ENCODE data around the gene TMEM209.
"Not testable (repeated sequence)": the region's sequence is repeated elsewhere in the genome, so short reads cannot be mapped to it uniquely, and the experiment has no call there.

The TMEM209 gene

DNA sequence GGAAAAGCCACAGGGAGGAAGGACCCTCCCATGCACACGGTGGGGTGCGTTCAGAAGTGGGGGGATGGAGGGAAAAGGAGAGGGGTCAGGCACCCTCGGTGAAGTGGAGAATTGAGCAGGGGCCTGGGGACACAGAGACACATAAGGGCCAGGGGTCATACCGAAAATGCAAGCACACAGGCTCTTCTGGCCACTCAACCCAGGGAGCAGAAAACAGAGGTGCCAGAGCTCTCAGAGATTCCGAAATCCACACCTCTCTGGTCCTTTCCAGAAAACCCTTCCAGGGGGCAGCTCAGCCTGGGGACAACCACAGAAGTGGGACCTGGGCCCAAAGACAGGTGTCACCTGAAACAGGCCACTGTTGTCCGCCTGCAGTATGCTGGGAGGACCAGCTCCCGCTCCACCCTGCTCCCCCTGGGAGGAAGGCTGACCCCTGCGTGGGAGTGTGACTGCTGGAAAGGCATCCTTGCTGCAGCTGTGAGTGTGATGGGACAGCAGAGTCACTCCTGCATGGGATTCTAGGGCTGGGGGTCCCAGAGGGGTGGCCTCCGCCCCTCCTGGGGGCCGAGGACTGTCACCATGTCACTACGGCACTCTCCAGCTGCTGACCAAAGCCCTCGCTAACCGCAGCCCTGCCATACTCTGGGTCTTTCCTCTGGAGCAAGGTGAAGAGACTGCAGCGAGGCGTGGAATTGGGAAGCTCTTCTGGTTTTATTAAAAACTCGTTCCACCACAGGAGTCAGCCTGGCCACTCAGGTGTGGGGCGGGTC, 63.1 kb downstream of the TMEM209 start:
- no peak for DNase-seq

DNA sequence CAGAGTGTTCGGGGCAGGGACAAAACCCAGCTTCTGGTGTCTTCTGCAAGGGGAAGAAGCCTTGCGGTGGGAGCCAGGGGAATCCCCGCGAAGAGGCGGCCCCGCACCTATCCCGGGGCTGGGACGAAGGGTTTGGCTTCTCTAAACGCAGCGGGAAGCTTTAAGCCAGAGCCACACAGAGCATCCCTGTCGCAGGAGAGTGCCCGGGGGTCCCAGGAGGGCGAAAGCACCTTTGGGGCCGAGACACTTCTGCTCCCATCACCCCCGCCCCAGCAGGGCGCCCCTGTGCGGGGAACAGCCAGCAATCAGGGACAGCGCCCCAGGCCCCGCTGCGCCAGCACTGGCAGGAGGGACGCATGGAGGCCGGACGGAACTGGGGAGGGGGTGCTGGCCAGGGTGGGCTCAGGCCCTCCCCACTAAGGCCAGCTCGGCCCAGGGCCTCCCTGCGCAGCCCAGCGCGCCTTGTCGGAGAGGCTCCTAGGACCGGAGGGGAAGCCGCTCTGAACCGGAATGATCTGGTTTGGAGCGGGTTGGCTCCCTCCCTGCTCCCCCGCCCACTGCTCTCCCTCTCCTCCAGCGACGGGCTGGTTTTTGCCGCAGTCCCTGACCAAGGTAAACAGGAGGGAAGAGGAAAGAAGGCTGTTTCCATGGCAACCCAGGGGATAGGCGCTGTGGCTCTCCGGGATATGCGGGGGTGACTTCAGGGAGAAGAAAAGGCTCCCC, 63.9 kb downstream of the TMEM209 start:
- DNase-seq, result peak; percentile 48

DNA sequence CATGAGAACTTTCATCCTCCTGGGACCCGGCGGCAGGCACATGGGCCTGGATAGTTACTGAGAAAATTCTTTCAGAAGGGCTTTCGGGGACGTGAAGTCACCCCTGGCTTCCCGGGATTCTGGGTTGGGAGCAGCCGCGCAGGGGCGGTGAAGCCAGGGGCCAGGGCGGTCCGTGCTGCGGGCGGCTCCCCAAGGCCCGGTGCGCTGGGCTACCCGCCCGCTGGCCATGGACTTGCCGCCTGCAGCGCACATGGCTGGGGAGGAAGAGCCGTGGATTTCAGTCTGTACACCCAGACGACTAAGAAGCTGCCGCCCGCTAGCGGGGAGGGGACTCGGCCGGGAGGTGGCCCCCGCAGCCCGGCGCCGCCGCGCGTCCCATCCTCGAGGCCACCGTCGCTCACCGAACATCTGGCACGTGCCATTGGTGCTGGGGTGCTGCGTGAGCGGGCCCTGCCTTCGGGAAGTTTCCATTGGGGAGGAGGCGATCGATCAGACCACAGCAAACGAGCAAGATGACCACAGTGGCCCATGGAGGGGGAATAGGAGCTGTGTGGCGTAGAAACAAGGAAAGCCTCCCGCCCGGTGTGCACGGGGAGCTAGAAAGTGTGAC, 64.5 kb downstream of the TMEM209 start:
- no peak for DNase-seq

DNA sequence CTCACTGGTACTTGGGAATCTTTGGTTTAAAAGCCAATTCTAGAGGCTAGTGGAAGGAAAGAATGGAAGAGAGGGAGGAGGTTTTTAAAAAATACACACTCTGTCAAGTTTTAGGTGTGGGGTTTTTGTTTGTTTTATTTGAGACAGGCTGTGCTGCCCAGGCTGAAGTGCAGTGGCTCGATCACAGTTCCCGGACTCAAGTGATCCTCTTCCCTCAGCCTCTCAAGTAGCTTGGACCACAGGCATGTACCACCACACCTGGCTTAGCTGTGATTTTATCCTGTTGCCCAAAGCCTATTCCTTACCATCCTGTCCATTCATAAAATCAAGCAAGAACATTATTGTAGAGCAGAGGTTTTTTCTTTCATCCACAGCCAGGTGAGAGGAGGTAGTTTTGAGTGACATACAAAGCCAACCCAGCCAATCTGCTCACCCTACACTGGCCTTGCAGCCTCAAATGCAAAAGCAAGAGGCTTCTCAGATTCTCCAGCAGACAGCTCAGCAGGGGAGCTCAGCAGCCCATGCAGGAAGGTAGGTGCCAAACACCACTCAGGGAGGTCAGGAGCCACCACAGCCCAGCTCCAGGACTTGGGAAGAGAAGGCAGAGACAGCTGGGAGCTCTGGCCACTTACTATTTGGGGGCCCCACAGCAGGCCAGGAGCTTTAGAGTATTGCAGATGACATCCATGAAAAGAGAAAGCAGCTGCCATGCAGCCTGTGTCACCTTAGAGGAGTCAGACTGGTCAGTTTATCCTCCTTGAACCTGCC, 65.8 kb downstream of the TMEM209 start:
- no peak for DNase-seq

- no peak for DNase-seq
These were observed 68.0 kb downstream of the TMEM209 start for GRCh38 chr7:130137207-130137606.

DNA sequence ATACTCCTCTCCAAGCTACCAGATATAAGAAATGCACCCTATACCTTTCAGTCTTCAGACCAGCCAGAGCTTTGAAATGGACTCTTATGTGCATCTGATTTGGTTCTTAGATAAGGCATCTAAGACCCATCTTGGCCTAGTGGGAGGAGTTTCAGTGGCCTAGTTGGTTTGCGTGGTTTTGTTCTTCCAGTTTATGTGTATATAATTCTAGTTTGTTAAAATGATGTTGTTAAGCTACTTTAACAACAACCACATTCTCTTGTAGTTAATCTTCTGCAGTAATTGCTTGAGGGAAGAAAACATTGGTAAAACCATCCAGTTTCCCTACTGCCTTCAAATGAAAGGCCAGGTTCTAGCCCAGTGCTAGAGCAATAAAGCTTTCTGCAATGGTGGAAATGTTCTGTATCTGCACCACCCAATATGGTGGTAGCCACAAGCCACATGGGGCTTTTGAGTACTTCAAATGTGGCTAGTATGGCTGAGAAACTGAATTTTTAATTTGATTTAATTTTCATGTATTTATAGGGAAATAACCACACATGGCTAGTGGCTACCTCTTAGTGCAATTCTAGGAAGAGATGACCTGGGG, 68.5 kb downstream of the TMEM209 start:
- no peak for DNase-seq

DNA sequence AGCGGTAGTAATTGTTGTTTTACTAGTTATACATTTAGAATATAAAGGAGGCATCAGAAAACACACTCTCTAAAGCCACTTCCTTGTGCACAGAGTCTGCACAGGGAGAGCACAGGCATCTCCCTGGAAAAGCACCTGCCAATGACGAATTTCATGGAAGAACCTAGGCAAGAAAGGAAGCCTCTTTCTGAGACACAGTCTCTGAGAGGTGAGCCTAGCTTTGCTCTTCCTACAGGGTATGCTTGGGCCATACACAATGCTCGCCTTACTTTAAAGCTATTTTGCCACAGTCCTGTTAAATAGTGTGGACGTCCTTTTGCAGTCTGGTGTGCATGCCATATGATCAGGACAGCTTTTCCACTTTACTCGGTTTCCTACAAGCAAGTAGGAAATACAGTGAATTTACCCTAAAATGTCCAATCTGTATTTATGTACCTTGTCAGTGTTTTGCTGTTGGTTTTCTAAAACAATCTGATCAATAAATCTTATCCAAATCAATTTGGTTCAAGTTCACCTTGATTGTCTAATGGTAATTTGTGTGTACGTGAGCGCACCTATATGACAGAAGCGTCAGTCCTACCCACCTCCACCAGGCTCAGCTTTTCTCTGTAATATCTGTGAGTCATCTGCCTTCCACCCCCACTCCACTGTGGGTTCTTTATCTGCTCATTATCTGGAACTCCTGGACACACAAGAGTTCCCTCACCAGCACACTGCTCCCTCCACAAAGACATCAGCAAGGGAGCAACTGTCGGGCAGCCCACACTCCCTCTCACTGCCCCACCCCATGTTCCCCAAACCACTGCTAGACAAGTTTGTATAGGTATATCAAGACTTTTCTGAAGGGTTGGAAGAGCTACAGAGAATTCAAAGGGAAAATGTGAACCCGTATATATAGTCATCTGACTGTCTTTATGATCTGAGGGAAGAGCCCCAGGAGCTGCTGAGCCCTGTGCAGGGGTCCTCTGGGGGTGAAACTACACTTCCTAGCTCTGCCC, 69.7 kb downstream of the TMEM209 start:
- no peak for DNase-seq

- no peak for DNase-seq
These were observed 70.5 kb downstream of the TMEM209 start for GRCh38 chr7:130134726-130135125.

- peak; percentile 68 for DNase-seq
These were observed 71.0 kb downstream of the TMEM209 start for GRCh38 chr7:130134106-130134636.

DNA sequence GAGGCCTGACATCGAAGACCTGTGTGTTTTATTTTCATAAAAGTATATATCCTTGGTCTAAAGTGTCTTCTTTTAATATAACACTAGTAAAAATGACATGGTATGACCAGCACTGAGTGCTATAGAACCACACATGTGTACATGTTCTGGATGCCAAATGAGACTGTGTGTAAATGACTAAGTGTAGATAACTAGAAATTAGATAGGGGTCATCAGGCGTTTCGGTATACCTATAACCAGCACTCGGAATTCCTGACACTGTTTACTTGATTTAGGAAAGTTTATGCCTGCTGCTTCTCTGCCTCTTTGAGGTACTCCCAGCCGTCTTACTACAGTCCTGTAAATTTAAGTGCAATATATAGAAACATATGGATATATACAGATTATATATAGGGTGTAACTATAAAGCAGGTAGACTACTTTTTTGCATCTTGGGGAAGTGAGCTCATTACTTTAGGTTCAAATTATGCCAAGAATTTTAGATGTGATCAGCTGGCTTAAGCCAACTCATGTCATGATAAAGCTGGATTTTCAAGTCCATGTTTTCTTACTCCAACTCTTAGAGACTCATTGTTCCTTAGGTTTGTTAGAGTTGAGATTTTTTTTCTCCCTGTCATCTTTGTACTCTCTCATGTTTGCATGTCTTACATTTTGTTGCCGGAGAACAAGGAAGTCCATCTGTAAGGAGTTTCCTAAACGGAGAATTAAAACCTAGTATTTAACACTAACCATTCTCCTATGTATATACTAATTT, 72.0 kb downstream of the TMEM209 start:
- DNase-seq, result no peak

DNA sequence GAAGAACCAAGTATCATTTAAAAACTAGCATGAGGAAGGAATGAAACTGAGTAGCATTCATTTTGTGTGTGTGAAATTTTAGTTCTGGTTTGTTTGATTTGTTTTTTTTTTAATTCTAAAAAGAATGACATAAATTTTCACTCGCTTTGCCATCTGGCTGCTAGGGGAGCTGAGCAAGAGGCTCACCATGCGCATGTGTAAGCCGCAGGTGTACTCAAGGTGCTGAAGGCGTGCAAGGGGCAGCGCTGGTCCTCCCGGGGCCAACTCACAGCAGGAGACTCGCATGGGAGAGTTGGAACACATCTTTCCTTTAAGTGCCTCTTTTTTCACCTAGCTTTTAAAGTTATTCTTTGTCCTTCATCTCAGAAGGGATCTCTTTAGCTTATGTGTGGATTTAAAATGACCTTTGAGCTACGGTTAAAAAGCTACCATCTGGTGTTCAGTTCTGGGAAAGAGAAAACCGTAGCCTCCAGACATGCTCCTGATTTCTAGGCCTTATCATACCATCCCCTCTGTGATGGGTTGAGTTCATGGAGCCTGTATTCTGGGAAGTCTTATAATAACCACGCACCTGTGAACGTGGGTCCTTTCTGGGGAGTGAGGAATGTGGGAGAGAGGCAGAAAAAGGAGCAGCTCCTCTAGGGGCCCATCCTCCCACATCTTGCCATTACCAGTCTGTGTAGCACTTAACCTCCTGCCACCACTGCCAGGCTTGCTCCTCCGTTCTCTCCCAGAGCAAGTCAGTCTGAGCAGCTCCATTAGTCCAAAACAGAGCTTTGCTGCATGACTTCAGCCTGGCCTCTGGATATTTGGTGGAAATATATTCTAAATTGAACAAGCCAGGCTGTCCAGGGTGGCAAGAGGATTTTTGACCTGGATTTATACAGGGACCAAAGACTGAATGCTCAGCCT, 73.0 kb downstream of the TMEM209 start:
- DNase-seq, result no peak

- no peak for DNase-seq
These were observed 73.9 kb downstream of the TMEM209 start for GRCh38 chr7:130131191-130131834.

DNA sequence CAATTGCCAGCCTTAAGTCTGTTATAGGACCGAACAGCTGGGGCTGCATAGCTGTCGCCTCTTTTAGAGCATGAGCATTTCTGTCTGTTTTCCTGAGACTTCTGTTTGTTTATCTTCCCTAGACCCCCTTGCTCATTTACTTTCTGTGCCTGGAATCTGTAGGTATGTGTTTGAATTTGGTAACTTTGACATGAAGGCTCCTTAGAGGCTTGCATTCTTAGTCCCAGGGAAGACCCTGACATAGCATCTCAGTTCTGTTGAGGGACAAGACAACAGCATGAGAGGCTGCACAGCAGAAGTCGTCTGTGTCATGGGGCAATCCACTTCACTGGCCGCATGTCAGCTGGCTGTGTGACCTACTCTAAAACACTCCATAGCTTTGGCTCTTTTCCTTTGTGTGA, 76.2 kb downstream of the TMEM209 start:
- DNase-seq, result no peak

DNA sequence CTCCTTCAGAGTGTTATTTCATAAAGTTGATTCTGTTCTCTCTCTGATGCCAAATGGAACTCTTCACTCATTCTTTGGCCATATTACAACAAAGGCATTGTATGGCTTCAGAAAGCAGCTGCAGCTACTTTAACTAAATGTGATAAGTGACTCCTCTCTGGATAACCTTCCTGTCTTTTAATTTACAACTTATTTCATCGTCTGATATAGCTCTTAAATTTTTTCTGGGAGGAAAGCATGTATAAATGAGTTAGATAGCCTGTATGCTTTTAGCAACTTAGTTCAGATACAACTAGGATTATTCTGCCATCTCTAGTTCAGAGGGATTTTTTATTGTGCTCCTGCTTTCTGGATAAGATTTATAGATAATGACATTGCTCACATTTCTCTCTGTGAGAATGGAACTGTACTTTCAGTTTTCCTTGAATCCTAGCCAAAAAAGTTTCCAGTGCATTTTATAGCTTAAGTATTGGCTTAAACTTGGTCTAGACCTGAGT, 77.3 kb downstream of the TMEM209 start:
- DNase-seq, result no peak

DNA sequence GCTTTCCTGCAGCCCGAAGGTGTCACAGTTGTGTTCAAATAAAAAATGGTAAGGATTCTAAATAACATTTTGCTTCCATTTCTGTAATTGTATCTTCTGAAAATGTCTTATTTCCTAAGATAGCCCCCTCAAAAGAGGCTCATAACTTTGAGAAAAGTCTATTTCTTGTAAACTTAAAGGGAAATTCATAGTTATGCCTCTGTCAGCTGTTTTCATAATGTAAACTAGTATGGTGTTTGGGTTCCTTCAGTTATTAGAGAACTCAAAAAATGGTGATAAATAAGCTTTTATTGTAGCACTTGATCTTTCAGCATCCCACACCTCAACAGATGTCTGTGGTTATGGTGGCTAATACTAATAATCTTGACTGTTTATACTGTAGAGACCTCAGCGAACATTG, 77.8 kb downstream of the TMEM209 start:
- DNase-seq, result no peak

DNA sequence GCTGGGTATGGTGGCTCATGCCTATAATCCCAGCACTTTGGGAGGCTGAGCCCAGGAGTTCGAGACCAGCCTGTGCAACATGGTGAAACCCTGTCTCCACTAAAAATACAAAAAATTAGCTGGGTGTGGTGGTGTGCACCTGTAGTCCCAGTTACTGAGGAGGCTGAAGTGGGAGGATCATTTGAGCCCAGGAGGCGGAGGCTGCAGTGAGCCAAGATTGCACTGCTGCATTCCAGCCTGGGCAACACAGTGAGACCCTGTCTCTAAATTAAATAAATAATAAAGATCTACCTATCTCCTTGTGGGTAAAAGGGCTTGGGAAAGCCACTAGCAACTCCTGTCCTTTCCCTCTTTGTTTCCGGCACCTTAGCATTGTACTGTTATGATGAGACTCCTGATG, 78.4 kb downstream of the TMEM209 start:
- not testable (repeated sequence) for DNase-seq

- DNase-seq, result no peak
These were observed 80.5 kb downstream of the TMEM209 start for GRCh38 chr7:130124711-130125110.

DNA sequence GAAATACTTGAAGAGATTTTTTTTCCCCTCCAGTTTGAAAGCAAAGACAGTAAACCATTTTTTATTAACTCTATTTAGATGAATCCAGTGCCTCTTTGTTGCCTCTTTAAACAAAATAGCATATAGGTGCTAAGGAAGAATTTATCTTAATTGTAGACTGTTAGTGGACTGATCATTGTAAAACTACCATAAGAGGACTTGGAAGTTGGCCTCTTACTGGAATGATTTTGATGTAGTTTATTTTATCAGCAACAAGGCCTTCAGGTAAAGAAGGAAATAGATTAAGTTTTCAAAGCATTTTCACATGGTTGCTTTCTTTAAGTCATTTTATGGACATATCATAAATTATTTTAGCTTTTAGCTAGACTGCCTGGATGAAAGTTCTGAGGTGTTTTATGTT, 81.7 kb downstream of the TMEM209 start:
- DNase-seq, result no peak

GRCh38 chr7:130118801-130119200, 86.4 kb downstream of the TMEM209 start:
- no peak for DNase-seq
